Measurements from ENCODE around the gene EPSTI1. TPM values are rescaled to one million over a fixed set of nuclear protein-coding genes. Genes with fewer than 3 reads are reported as not detected.

EPSTI1 gene
- total and polyA plus RNA-seq, 10 of the 15 experiments (the other 5 are each of a cell fraction or from before 2014, with no cell fraction given) = 4.7 to 32.0 (median 24.2) TPM

DNA sequence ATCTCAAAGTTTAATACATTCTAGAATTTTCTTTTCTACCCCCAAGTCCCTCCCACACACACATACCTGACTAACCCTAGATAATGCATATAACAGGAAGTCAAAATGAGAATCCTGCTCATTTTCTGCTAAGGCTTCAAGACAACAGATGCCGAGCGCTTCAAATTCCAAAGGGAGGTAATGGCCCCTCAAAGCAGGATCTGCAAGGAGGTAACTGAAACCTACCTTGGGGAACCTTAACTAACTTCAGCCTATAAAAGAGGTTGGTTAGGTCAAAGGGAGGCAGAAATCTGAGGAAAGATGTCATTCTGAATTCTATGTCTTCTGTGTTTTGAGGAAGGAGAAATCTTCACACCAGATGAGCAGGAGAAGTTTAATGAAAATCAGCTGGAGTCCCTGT is 26.8 kb downstream of the EPSTI1 start:
- BruUV-seq (replicated peaks) = no TSS peak
- DNase-seq (ENCODE audit: low read depth, low spot score) = no peak
- Histone ChIP-seq H3K4me1 (ENCODE audit: control insufficient read depth, insufficient read depth, low read length) (no peaks in the 10 kb centered on the region), H3K79me2 (ENCODE audit: control insufficient read depth, insufficient read depth, low read length) (no peaks in the 10 kb centered on the region), H3K4me2 (ENCODE audit: control insufficient read depth, insufficient read depth) (no peak overlapping the region), H3K4me3 (no peak overlapping the region), H3K9ac (ENCODE audit: control insufficient read depth, insufficient read depth, low read length) (no peak overlapping the region), H2AFZ (ENCODE audit: control insufficient read depth, low read depth, low read length) (no peak overlapping the region), H3K27me3 (replicated peaks in 1 of 2; ENCODE audit: control insufficient read depth in 2 of 2, insufficient read depth in 2 of 2, low read length in 1 of 2) (no peaks in the 10 kb centered on the region), H3K9me3 (replicated peaks; ENCODE audit: control insufficient read depth, insufficient read depth, low read length) (no peaks in the 10 kb centered on the region), H3K27ac (ENCODE audit: control insufficient read depth, insufficient read depth) (no peak overlapping the region), H3K36me3 (ENCODE audit: control insufficient read depth in 2 of 2, insufficient read depth in 2 of 2, low read length in 1 of 2) (peaks cover 4 to 16% of the 10 kb centered on the region in 2 experiments), H4K20me1 (ENCODE audit: control insufficient read depth, insufficient read depth) (no peaks in the 10 kb centered on the region; the same call in 1 of the 2 replicates)
- ChIA-PET CTCF (interaction anchor here (1.4 kb wide), 1 partner anchor 211 kb away, joined by 4 read pairs; no protein-coding TSS in a partner anchor), SMC1A (ENCODE audit: uncharacterized antibody, unreplicated experiment) (interaction anchor here (1.8 kb wide), 1 partner anchor 90 kb away, joined by 5 read pairs; no protein-coding TSS in a partner anchor), RAD21 (ENCODE audit: unreplicated experiment) (interaction anchor here (2.4 kb wide), 1 partner anchor 25 kb away, joined by 6 read pairs; no protein-coding TSS in a partner anchor), POLR2A (no interaction called here)
- TF ChIP-seq YY1 (IDR thresholded peaks at IDR 0.05; ENCODE audit: low read depth, low read length) (no peak), CREM (IDR thresholded peaks at IDR 0.05; ENCODE audit: low read depth) (no peak), SUZ12 (IDR thresholded peaks at IDR 0.05; ENCODE audit: unreplicated experiment) (no peak)
- intact Hi-C loops (cut with micrococcal nuclease; ENCODE audit: unreplicated experiment) = loop anchor here (10.0 kb wide), 2 partner anchors 370 to 910 kb away; partner anchors contain the start of genes CCDC122 and LACC1
- ATAC-seq = no peak
- WGBS (ENCODE audit: insufficient coverage, insufficient replicate concordance, low lambda C conversion rate, missing lambda C conversion rate) = 76% methylated on average over 2 of the region's 2 CpGs
- FAIRE-seq = no peak
- in situ Hi-C loops (cut with MboI) = no loop called here

DNA sequence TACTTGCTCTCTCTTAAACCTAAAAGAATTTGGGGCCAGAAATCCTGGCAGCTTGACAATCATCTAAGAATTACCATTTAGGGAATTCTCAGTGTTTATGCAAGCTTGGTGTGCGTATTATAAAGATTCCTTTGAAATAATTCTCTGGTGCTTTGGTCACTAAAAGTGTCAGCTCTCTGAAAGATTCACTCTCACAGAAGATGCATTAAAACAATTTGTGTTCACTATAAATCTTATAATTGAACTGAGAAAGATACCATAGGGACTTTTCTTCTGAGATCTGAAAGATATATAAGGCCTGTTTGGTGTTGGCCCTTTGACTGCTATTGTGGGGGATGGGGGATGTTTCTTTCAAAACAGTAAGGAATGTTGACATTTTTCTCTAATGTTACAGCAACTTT is 27.3 kb downstream of the EPSTI1 start:
- no peak overlapping the region for H3K9ac ChIP-seq (ENCODE audit: control insufficient read depth, insufficient read depth, low read length)
- no peak overlapping the region for H3K27ac ChIP-seq (ENCODE audit: control insufficient read depth, insufficient read depth)
- CTCF ChIA-PET = interaction anchor here (0.9 to 1.4 kb wide), 2 partner anchors 127 to 212 kb away, joined by 3 to 4 read pairs; no protein-coding TSS in a partner anchor
- no peak overlapping the region for H2AFZ ChIP-seq (ENCODE audit: control insufficient read depth, low read depth, low read length)
- H3K27me3 ChIP-seq (replicated peaks in 1 of 2; ENCODE audit: control insufficient read depth in 2 of 2, insufficient read depth in 2 of 2, low read length in 1 of 2) = no peaks in the 10 kb centered on the region
- FAIRE-seq = no peak
- WGBS (ENCODE audit: insufficient coverage, insufficient replicate concordance, low lambda C conversion rate, missing lambda C conversion rate) = 93% methylated on average over 1 of the region's 1 CpG
- no peak overlapping the region for H3K4me2 ChIP-seq (ENCODE audit: control insufficient read depth, insufficient read depth)
- no peaks in the 10 kb centered on the region; the same call in 1 of the 2 replicates for H4K20me1 ChIP-seq (ENCODE audit: control insufficient read depth, insufficient read depth)
- intact Hi-C loops (cut with micrococcal nuclease; ENCODE audit: unreplicated experiment) (loop anchor here (10.0 kb wide), 2 partner anchors 370 to 910 kb away; partner anchors contain the start of genes CCDC122 and LACC1), in situ Hi-C loops (cut with MboI) (no loop called here)
- ATAC-seq = no peak
- no peaks in the 10 kb centered on the region for H3K9me3 ChIP-seq (replicated peaks; ENCODE audit: control insufficient read depth, insufficient read depth, low read length)
- H3K79me2 ChIP-seq (ENCODE audit: control insufficient read depth, insufficient read depth, low read length) = no peaks in the 10 kb centered on the region
- no peak for DNase-seq (ENCODE audit: low read depth, low spot score)
- no TSS peak for BruUV-seq (replicated peaks)
- H3K36me3 ChIP-seq (ENCODE audit: control insufficient read depth in 2 of 2, insufficient read depth in 2 of 2, low read length in 1 of 2) = peaks cover 4 to 16% of the 10 kb centered on the region in 2 experiments
- RAD21 ChIA-PET (ENCODE audit: unreplicated experiment) = interaction anchor here (2.4 kb wide), 1 partner anchor 26 kb away, joined by 6 read pairs; no protein-coding TSS in a partner anchor
- no peaks in the 10 kb centered on the region for H3K4me1 ChIP-seq (ENCODE audit: control insufficient read depth, insufficient read depth, low read length)
- H3K4me3 ChIP-seq = no peak overlapping the region
- SMC1A ChIA-PET (ENCODE audit: uncharacterized antibody, unreplicated experiment) = interaction anchor here (1.8 kb wide), 1 partner anchor 89 kb away, joined by 5 read pairs; no protein-coding TSS in a partner anchor
- POLR2A ChIA-PET = no interaction called here
- no peak for TF ChIP-seq NR2C1 (IDR thresholded peaks at IDR 0.05)
- TF ChIP-seq LARP7 (IDR thresholded peaks at IDR 0.05) = no peak
- TF ChIP-seq, protein P1, sequence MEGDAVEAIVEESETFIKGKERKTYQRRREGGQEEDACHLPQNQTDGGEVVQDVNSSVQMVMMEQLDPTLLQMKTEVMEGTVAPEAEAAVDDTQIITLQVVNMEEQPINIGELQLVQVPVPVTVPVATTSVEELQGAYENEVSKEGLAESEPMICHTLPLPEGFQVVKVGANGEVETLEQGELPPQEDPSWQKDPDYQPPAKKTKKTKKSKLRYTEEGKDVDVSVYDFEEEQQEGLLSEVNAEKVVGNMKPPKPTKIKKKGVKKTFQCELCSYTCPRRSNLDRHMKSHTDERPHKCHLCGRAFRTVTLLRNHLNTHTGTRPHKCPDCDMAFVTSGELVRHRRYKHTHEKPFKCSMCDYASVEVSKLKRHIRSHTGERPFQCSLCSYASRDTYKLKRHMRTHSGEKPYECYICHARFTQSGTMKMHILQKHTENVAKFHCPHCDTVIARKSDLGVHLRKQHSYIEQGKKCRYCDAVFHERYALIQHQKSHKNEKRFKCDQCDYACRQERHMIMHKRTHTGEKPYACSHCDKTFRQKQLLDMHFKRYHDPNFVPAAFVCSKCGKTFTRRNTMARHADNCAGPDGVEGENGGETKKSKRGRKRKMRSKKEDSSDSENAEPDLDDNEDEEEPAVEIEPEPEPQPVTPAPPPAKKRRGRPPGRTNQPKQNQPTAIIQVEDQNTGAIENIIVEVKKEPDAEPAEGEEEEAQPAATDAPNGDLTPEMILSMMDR (IDR thresholded peaks at IDR 0.05 in 2 of 3, conservative IDR thresholded peaks at IDR 0.05 in 1 of 3; ENCODE audit: control insufficient read depth in 2 of 3, extremely low read depth in 1 of 3, insufficient read depth in 1 of 3, low read depth in 3 of 3, low read length in 3 of 3) = no peak
- TF ChIP-seq GATAD2B (conservative IDR thresholded peaks at IDR 0.05; ENCODE audit: low read depth) = no peak
- no peak for TF ChIP-seq MYC (IDR thresholded peaks at IDR 0.05; ENCODE audit: insufficient read depth, insufficient read length, insufficient replicate concordance, low read length, severe bottlenecking)
- no peak for TF ChIP-seq WRNIP1 (IDR thresholded peaks at IDR 0.05; ENCODE audit: borderline replicate concordance, low read depth, low read length)
- no peak for TF ChIP-seq MEF2A (IDR thresholded peaks at IDR 0.05; ENCODE audit: insufficient read depth, low read depth, low read length)
- no peak for TF ChIP-seq POLR2AphosphoS5 (IDR thresholded peaks at IDR 0.05; ENCODE audit: low read length)
- no peak for TF ChIP-seq POU2F2 (IDR thresholded peaks at IDR 0.05; ENCODE audit: borderline replicate concordance, low read depth, low read length)
- TF ChIP-seq, protein P2, sequence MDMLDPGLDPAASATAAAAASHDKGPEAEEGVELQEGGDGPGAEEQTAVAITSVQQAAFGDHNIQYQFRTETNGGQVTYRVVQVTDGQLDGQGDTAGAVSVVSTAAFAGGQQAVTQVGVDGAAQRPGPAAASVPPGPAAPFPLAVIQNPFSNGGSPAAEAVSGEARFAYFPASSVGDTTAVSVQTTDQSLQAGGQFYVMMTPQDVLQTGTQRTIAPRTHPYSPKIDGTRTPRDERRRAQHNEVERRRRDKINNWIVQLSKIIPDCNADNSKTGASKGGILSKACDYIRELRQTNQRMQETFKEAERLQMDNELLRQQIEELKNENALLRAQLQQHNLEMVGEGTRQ (IDR thresholded peaks at IDR 0.05; ENCODE audit: borderline replicate concordance, low read depth, low read length) = no peak
- no peak for TF ChIP-seq CEBPB (IDR thresholded peaks at IDR 0.05; ENCODE audit: borderline replicate concordance in 1 of 2, low read depth in 2 of 2, low read length in 2 of 2)

All from GM12878 (cell line).